Activated naive CD4-positive, alpha-beta T cell treated with anti-CD3 and anti-CD28 coated beads, Interleukin-2, amount 50 U/mL, for 16 hours (primary cell): ENCODE results near the gene TNIK.
"Not testable (repeated sequence)": the region's sequence is repeated elsewhere in the genome, so short reads cannot be mapped to it uniquely, and the experiment has no call there.

Source experiments
- DNase-seq: peaks from one replicate; pipeline ENCODE4 v3.0.0-alpha.2; 2020

Gene TNIK

GRCh38 chr3:171155122-171155700 lies 305.0 kb downstream of the TNIK start:
- DNase-seq, result no peak

- DNase-seq, result no peak
These were observed 309.3 kb downstream of the TNIK start for GRCh38 chr3:171150945-171151344.

GRCh38 chr3:171149526-171150116 lies 310.6 kb downstream of the TNIK start:
- no peak for DNase-seq

- no peak for DNase-seq
These were observed 314.4 kb downstream of the TNIK start for GRCh38 chr3:171145798-171146197.

GRCh38 chr3:171142985-171143384 lies 317.2 kb downstream of the TNIK start:
- no peak for DNase-seq

GRCh38 chr3:171140246-171140645 lies 320.0 kb downstream of the TNIK start:
- no peak for DNase-seq

GRCh38 chr3:171138027-171138426 lies 322.2 kb downstream of the TNIK start:
- DNase-seq, result no peak

GRCh38 chr3:171135549-171135948 lies 324.7 kb downstream of the TNIK start:
- DNase-seq, result no peak

- DNase-seq, result no peak
These were observed 326.2 kb downstream of the TNIK start for GRCh38 chr3:171133796-171134569.

- no peak for DNase-seq
These were observed 326.9 kb downstream of the TNIK start for GRCh38 chr3:171133337-171133736.

GRCh38 chr3:171132873-171133272 lies 327.3 kb downstream of the TNIK start:
- DNase-seq, result no peak

GRCh38 chr3:171129827-171130226 lies 330.4 kb downstream of the TNIK start:
- no peak for DNase-seq

GRCh38 chr3:171127611-171128010 lies 332.6 kb downstream of the TNIK start:
- DNase-seq, result no peak

- DNase-seq, result no peak
These were observed 333.6 kb downstream of the TNIK start for GRCh38 chr3:171126478-171127209.

GRCh38 chr3:171125010-171125409 lies 335.2 kb downstream of the TNIK start:
- DNase-seq, result no peak

GRCh38 chr3:171123915-171124314 lies 336.3 kb downstream of the TNIK start:
- no peak for DNase-seq

- DNase-seq, result no peak
These were observed 337.3 kb downstream of the TNIK start for GRCh38 chr3:171122861-171123260.

GRCh38 chr3:171122240-171122639 lies 338.0 kb downstream of the TNIK start:
- no peak for DNase-seq

- DNase-seq, result no peak
These were observed 338.4 kb downstream of the TNIK start for GRCh38 chr3:171121801-171122200.

- not testable (repeated sequence) for DNase-seq
These were observed 340.8 kb downstream of the TNIK start for GRCh38 chr3:171119402-171119801.

- DNase-seq, result not testable (repeated sequence)
These were observed 341.2 kb downstream of the TNIK start for GRCh38 chr3:171118993-171119392.

GRCh38 chr3:171116824-171117395 lies 343.3 kb downstream of the TNIK start:
- no peak for DNase-seq

- DNase-seq, result no peak
These were observed 343.8 kb downstream of the TNIK start for GRCh38 chr3:171116365-171116764.
